Astrocyte (in vitro differentiated cells and primary cell): ENCODE data around the gene OSGEP. TPM values are rescaled to one million over a fixed set of nuclear protein-coding genes. Genes with fewer than 3 reads are reported as not detected.

Experiments used
- DNase-seq: peaks from one replicate; pipeline ENCODE4 v3.0.0-alpha.2; 2010; ENCODE audit warnings: low read depth
- FAIRE-seq: peaks from 2 replicates; lab custom pipeline; 2011; peaks lifted over from hg19 to GRCh38; lab: Jason Lieb, UNC
- H2AFZ ChIP-seq: 2 replicates; pipeline ENCODE4 v1.6.0; 2012; ENCODE audit warnings: low read depth, low read length, inconsistent platforms
- H3K27ac ChIP-seq: 2 replicates; pipeline ENCODE4 v1.5.1; 2011; ENCODE audit warnings: low read depth, low read length, inconsistent platforms
- H3K27me3 ChIP-seq: 2 replicates; pipeline ENCODE4 v1.6.0; 2011; ENCODE audit warnings: low read length, inconsistent platforms; ENCODE audit not compliant: insufficient read depth
- H3K36me3 ChIP-seq: 2 replicates; pipeline ENCODE4 v1.5.1; 2011; ENCODE audit warnings: low read length, inconsistent platforms; ENCODE audit not compliant: insufficient read depth
- H3K4me1 ChIP-seq: 2 replicates; pipeline ENCODE4 v1.5.1; 2011; ENCODE audit warnings: low read length, inconsistent platforms; ENCODE audit not compliant: insufficient read depth
- H3K4me2 ChIP-seq: 2 replicates; pipeline ENCODE4 v1.6.0; 2012; ENCODE audit warnings: low read length, inconsistent platforms
- H3K4me3 ChIP-seq: 2 replicates; pipeline ENCODE4 v1.5.1; 2011; ENCODE audit warnings: low read depth, mild to moderate bottlenecking, low read length, inconsistent platforms; ENCODE audit not compliant: insufficient read depth
- H3K79me2 ChIP-seq: 2 replicates; pipeline ENCODE4 v1.6.0; 2012; ENCODE audit warnings: mild to moderate bottlenecking, low read length, inconsistent platforms; ENCODE audit not compliant: insufficient read depth
- H3K9ac ChIP-seq: 2 replicates; pipeline ENCODE4 v1.6.0; 2012; ENCODE audit warnings: mild to moderate bottlenecking, low read length, inconsistent platforms
- H3K9me3 ChIP-seq: 2 replicates; pipeline ENCODE4 v1.5.1; 2012; ENCODE audit warnings: low read depth, mild to moderate bottlenecking, low read length, inconsistent platforms; ENCODE audit not compliant: insufficient read depth
- H4K20me1 ChIP-seq: 2 replicates; pipeline ENCODE4 v1.6.0; 2012; ENCODE audit warnings: low read length, inconsistent platforms; ENCODE audit not compliant: insufficient read depth
- H3K27ac Mint-ChIP-seq: one replicate; pipeline ENCODE4 v1.8.0; 2021; ENCODE audit warnings: mild to moderate bottlenecking, mixed read lengths; ENCODE audit not compliant: unreplicated experiment
- H3K27me3 Mint-ChIP-seq: one replicate; pipeline ENCODE4 v1.8.0; 2021; ENCODE audit warnings: low read depth, mixed read lengths; ENCODE audit not compliant: unreplicated experiment
- H3K36me3 Mint-ChIP-seq: one replicate; pipeline ENCODE4 v1.8.0; 2021; ENCODE audit warnings: low read depth, mixed read lengths; ENCODE audit not compliant: unreplicated experiment
- H3K4me1 Mint-ChIP-seq: one replicate; pipeline ENCODE4 v1.8.0; 2021; ENCODE audit warnings: low read depth, mixed read lengths; ENCODE audit not compliant: unreplicated experiment
- H3K4me3 Mint-ChIP-seq: one replicate; pipeline ENCODE4 v1.8.0; 2021; ENCODE audit warnings: mild to moderate bottlenecking, moderate library complexity, mixed read lengths; ENCODE audit not compliant: unreplicated experiment
- H3K9me3 Mint-ChIP-seq: one replicate; pipeline ENCODE4 v1.8.0; 2021; ENCODE audit warnings: mild to moderate bottlenecking, mixed read lengths; ENCODE audit not compliant: unreplicated experiment
- CTCF ChIP-seq: IDR thresholded peaks from 2 replicates; pipeline ENCODE4 v1.5.1; 2011; ENCODE audit warnings: low read depth, mild to moderate bottlenecking, inconsistent platforms, low read length, moderate library complexity; ENCODE audit not compliant: insufficient read depth
- EZH2 ChIP-seq: IDR thresholded peaks from 2 replicates; pipeline ENCODE4 v1.6.1; 2012; ENCODE audit warnings: mild to moderate bottlenecking, low read length, inconsistent platforms; ENCODE audit not compliant: insufficient read depth
- total RNA-seq: library from RNA; stranded (reverse); gene quantifications from 2 replicates; pipeline ENCODE4 v1.2.1, GENCODE V29; 2021

Gene OSGEP
- total RNA-seq, 1 donor from 2014 or later: 23.0 TPM

- H3K79me2 ChIP-seq: no peaks in the 10 kb centered on the region
- Mint-ChIP-seq H3K4me3 (no peak overlapping the region), H3K27ac (no peak overlapping the region), H3K4me1 (no peaks in the 10 kb centered on the region), H3K36me3 (no peaks in the 10 kb centered on the region), H3K27me3 (peaks cover 5% of the 10 kb centered on the region), H3K9me3 (no peaks in the 10 kb centered on the region)
- no peaks in the 10 kb centered on the region for H3K27me3 ChIP-seq
- no peaks in the 10 kb centered on the region for H4K20me1 ChIP-seq
- H3K4me3 ChIP-seq: no peak overlapping the region
- H3K9ac ChIP-seq: no peak overlapping the region
- H3K9me3 ChIP-seq: no peaks in the 10 kb centered on the region
- TF ChIP-seq EZH2: no peak
- no peak for TF ChIP-seq CTCF
- DNase-seq: no peak
- H3K4me1 ChIP-seq: no peaks in the 10 kb centered on the region
- H2AFZ ChIP-seq: no peak overlapping the region
- no peak for FAIRE-seq
- H3K27ac ChIP-seq: no peak overlapping the region
- H3K36me3 ChIP-seq: no peaks in the 10 kb centered on the region
- no peak overlapping the region for H3K4me2 ChIP-seq
These were observed 33.3 kb downstream of the OSGEP start for GRCh38 chr14:20421267-20421666.

GRCh38 chr14:20419419-20419818 is 35.2 kb downstream of the OSGEP start:
- H3K4me3 Mint-ChIP-seq: no peak overlapping the region
- no peak overlapping the region for H3K4me2 ChIP-seq
- no peaks in the 10 kb centered on the region for H3K9me3 ChIP-seq
- H3K27ac ChIP-seq: no peak overlapping the region
- no peak overlapping the region for H3K4me3 ChIP-seq
- H3K27ac Mint-ChIP-seq: no peak overlapping the region
- no peaks in the 10 kb centered on the region for H3K79me2 ChIP-seq
- no peak for DNase-seq
- no peak overlapping the region for H2AFZ ChIP-seq
- FAIRE-seq: no peak
- no peak for TF ChIP-seq CTCF
- no peak for TF ChIP-seq EZH2
- H3K9me3 Mint-ChIP-seq: no peaks in the 10 kb centered on the region
- no peaks in the 10 kb centered on the region for H3K27me3 ChIP-seq
- H3K36me3 Mint-ChIP-seq: no peaks in the 10 kb centered on the region
- H3K4me1 Mint-ChIP-seq: no peaks in the 10 kb centered on the region
- H3K9ac ChIP-seq: no peak overlapping the region
- no peaks in the 10 kb centered on the region for H3K36me3 ChIP-seq
- H3K4me1 ChIP-seq: no peaks in the 10 kb centered on the region
- no peaks in the 10 kb centered on the region for H4K20me1 ChIP-seq
- H3K27me3 Mint-ChIP-seq: peaks cover 5% of the 10 kb centered on the region

GRCh38 chr14:20418501-20418909 is 36.1 kb downstream of the OSGEP start:
- Histone ChIP-seq H3K79me2 (no peaks in the 10 kb centered on the region), H3K9me3 (no peaks in the 10 kb centered on the region), H3K9ac (no peak overlapping the region), H4K20me1 (no peaks in the 10 kb centered on the region), H3K4me2 (no peak overlapping the region), H3K27me3 (no peaks in the 10 kb centered on the region), H2AFZ (no peak overlapping the region), H3K4me3 (no peak overlapping the region), H3K36me3 (no peaks in the 10 kb centered on the region), H3K4me1 (peaks cover 4% of the 10 kb centered on the region), H3K27ac (no peak overlapping the region)
- no peak for TF ChIP-seq CTCF
- H3K36me3 Mint-ChIP-seq: no peaks in the 10 kb centered on the region
- FAIRE-seq: no peak
- H3K27ac Mint-ChIP-seq: no peak overlapping the region
- no peak overlapping the region for H3K4me3 Mint-ChIP-seq
- DNase-seq: no peak
- no peaks in the 10 kb centered on the region for H3K9me3 Mint-ChIP-seq
- H3K27me3 Mint-ChIP-seq: peaks cover 5% of the 10 kb centered on the region
- no peaks in the 10 kb centered on the region for H3K4me1 Mint-ChIP-seq
